Liver (tissue), 9 donors: ENCODE results near the gene WNT5A. TPM values are rescaled to one million over a fixed set of nuclear protein-coding genes. Genes with fewer than 3 reads are reported as not detected.

Experiments
- DNase-seq: peaks from one replicate; pipeline ENCODE4 v3.0.0-alpha.2; 2017; ENCODE audit warnings: low spot score
- H3K27ac ChIP-seq, 2 donors: one replicate each; pipeline ENCODE4 v1.7.0; 2013; ENCODE audit warnings: inconsistent platforms in 2 of 2, low read length in 2 of 2, control low read depth in 1 of 2, low read depth in 1 of 2, mild to moderate bottlenecking in 1 of 2
- H3K27me3 ChIP-seq, 4 donors: one replicate each; pipeline versions ENCODE4 v1.6.1 to v1.7.0; 2013; ENCODE audit warnings: low read length in 3 of 4, inconsistent platforms in 1 of 4, mild to moderate bottlenecking in 1 of 4, moderate library complexity in 1 of 4; ENCODE audit not compliant: control insufficient read depth in 4 of 4, insufficient read depth in 4 of 4
- H3K36me3 ChIP-seq, 4 donors: one replicate each; pipeline versions ENCODE4 v1.6.1 to v1.7.0; 2013; ENCODE audit warnings: low read length in 3 of 4, mild to moderate bottlenecking in 3 of 4, low read depth in 1 of 4, moderate library complexity in 1 of 4; ENCODE audit not compliant: control insufficient read depth in 4 of 4, insufficient read depth in 3 of 4
- H3K4me1 ChIP-seq, 4 donors: one replicate each; pipeline versions ENCODE4 v1.6.1 to v1.7.0; 2013; ENCODE audit warnings: low read length in 3 of 4, mild to moderate bottlenecking in 3 of 4, moderate library complexity in 1 of 4; ENCODE audit not compliant: control insufficient read depth in 4 of 4, insufficient read depth in 4 of 4
- H3K4me3 ChIP-seq, 3 donors: one replicate each; pipeline versions ENCODE4 v1.6.1 to v1.7.0; 2013; ENCODE audit warnings: low read length in 3 of 3, control low read depth in 1 of 3, low read depth in 1 of 3, mild to moderate bottlenecking in 1 of 3
- H3K9ac ChIP-seq, 2 donors: one replicate each; pipeline ENCODE4 v1.7.0; 2013; ENCODE audit warnings: low read length in 2 of 2, mild to moderate bottlenecking in 2 of 2, moderate library complexity in 2 of 2, control low read depth in 1 of 2, low read depth in 1 of 2
- H3K9me3 ChIP-seq, 4 donors: one replicate each; pipeline versions ENCODE4 v1.6.1 to v1.7.0; 2013; ENCODE audit warnings: low read length in 3 of 4; ENCODE audit not compliant: control insufficient read depth in 4 of 4
- EGR1 ChIP-seq, 2 donors: IDR thresholded peaks; 2 replicates each; pipeline ENCODE4 v1.6.1; 2016 to 2018; ENCODE audit warnings: antibody characterized with exemption in 2 of 2, low read depth in 2 of 2
- GABPA ChIP-seq, 2 donors: IDR thresholded peaks in 1 of 2; conservative IDR thresholded peaks in 1 of 2; 2 replicates each; pipeline ENCODE4 v1.6.1; 2016; ENCODE audit warnings: antibody characterized with exemption in 2 of 2, mild to moderate bottlenecking in 1 of 2, moderate library complexity in 1 of 2
- HNF4A ChIP-seq, 2 donors: conservative IDR thresholded peaks; 2 replicates each; pipeline ENCODE4 v1.6.1; 2016; ENCODE audit warnings: antibody characterized with exemption in 2 of 2, mild to moderate bottlenecking in 2 of 2
- JUND ChIP-seq, 2 donors: IDR thresholded peaks; 2 replicates each; pipeline ENCODE4 v1.6.1; 2016; ENCODE audit warnings: antibody characterized with exemption in 2 of 2
- RAD21 ChIP-seq, 2 donors: IDR thresholded peaks; 2 replicates each; pipeline ENCODE4 v1.6.1; 2016; ENCODE audit warnings: antibody characterized with exemption in 2 of 2, mild to moderate bottlenecking in 2 of 2
- REST ChIP-seq: IDR thresholded peaks from 2 replicates; pipeline ENCODE4 v1.6.1; 2016; ENCODE audit warnings: antibody characterized with exemption, mild to moderate bottlenecking
- RXRA ChIP-seq, 2 donors: IDR thresholded peaks; 2 replicates each; pipeline ENCODE4 v1.6.1; 2017 to 2018; ENCODE audit warnings: antibody characterized with exemption in 2 of 2, mild to moderate bottlenecking in 1 of 2
- TAF1 ChIP-seq: conservative IDR thresholded peaks from 2 replicates; pipeline ENCODE4 v1.6.1; 2016; ENCODE audit warnings: antibody characterized with exemption, mild to moderate bottlenecking
- YY1 ChIP-seq: IDR thresholded peaks from 2 replicates; pipeline ENCODE4 v1.6.1; 2016; ENCODE audit warnings: antibody characterized with exemption, mild to moderate bottlenecking
- WGBS: extraction: QIAGEN DNeasy Blood & Tissue Kit; methylation state at CpG from one replicate; pipeline ENCODE4 v1.1.7; 2013; 5-methylcytosine and 5-hydroxymethylcytosine counted together
- polyA plus RNA-seq, 2 donors: library from polyadenylated mRNA; stranded (reverse) in 1 of 2; unstranded in 1 of 2; fragments of 200-250 nt in 1 of 2; fragments of >200 nt in 1 of 2; fragmentation: Nextera tagmentation in 1 of 2; extraction: Ambion mirVana in 1 of 2; gene quantifications; one replicate each; pipeline versions ENCODE4 v1.2.1 to v1.2.3, GENCODE V29; 2013 to 2015
- total RNA-seq, 2 donors: library from RNA; depleted of rRNA; stranded (reverse); fragments of >200 nt; gene quantifications; one replicate each; pipeline ENCODE4 v1.2.3, GENCODE V29; 2014
- TF ChIP-seq, protein P1 (sequence below): fragments of 150-350 bp; IDR thresholded peaks from 2 replicates; pipeline ENCODE4 v1.5.1; 2017; ENCODE audit warnings: improper control_type of control experiment, low read depth, low read length; ENCODE audit not compliant: missing input control
- TF ChIP-seq, protein P2 (sequence below): IDR thresholded peaks from 2 replicates; pipeline ENCODE4 v1.6.1; 2016; ENCODE audit warnings: antibody characterized with exemption
- donor health status: healthy.
- donor health status: healthy.
- donor health status: healthy.
- donor health status: healthy.
- donor health status: healthy.

WNT5A gene
- total and polyA plus RNA-seq, 4 donors, result 0.18 to 1.3 (median 0.66) TPM

DNA sequence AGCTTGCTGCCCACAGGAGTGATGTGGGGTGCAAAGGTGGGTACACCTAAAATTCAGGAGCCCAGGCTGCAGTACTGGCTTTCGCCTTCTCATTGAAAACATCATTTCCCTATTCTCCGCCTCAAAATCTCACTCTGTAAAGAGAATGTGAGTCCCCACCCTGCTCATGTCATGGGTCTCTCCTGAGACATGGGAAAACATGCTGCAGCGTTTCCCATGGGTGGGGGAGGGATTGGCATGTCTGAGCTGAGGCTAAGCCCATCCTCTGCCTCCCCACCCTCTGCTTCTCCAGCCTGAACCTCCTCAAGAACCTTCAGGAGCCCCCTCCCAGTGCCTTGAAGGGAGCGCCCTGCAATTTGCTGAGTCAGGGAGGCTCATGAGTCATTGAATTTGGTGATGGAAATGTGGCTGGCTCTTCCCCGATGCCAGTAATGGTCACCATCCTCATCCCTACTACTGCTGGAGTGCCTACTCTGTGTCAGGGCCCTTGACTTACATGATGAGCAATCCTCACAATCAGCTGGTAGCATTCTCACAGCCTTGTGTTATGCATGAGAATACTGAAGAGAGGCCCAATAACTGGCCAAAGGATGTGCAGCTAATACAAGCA lies 28.8 kb downstream of the WNT5A start:
- 73% methylated on average over 5 of the region's 5 CpGs for WGBS

More for the DNA sequence above, 28.8 kb downstream of the WNT5A start:
- TF ChIP-seq EGR1 (IDR thresholded peaks at IDR 0.05; ENCODE audit: low read depth in 2 of 2), result no peak
- TF ChIP-seq, protein P1, sequence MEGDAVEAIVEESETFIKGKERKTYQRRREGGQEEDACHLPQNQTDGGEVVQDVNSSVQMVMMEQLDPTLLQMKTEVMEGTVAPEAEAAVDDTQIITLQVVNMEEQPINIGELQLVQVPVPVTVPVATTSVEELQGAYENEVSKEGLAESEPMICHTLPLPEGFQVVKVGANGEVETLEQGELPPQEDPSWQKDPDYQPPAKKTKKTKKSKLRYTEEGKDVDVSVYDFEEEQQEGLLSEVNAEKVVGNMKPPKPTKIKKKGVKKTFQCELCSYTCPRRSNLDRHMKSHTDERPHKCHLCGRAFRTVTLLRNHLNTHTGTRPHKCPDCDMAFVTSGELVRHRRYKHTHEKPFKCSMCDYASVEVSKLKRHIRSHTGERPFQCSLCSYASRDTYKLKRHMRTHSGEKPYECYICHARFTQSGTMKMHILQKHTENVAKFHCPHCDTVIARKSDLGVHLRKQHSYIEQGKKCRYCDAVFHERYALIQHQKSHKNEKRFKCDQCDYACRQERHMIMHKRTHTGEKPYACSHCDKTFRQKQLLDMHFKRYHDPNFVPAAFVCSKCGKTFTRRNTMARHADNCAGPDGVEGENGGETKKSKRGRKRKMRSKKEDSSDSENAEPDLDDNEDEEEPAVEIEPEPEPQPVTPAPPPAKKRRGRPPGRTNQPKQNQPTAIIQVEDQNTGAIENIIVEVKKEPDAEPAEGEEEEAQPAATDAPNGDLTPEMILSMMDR, result no peak
- no peak for TF ChIP-seq REST
- no peak for TF ChIP-seq HNF4A (conservative IDR thresholded peaks at IDR 0.05)
- TF ChIP-seq, protein P2, sequence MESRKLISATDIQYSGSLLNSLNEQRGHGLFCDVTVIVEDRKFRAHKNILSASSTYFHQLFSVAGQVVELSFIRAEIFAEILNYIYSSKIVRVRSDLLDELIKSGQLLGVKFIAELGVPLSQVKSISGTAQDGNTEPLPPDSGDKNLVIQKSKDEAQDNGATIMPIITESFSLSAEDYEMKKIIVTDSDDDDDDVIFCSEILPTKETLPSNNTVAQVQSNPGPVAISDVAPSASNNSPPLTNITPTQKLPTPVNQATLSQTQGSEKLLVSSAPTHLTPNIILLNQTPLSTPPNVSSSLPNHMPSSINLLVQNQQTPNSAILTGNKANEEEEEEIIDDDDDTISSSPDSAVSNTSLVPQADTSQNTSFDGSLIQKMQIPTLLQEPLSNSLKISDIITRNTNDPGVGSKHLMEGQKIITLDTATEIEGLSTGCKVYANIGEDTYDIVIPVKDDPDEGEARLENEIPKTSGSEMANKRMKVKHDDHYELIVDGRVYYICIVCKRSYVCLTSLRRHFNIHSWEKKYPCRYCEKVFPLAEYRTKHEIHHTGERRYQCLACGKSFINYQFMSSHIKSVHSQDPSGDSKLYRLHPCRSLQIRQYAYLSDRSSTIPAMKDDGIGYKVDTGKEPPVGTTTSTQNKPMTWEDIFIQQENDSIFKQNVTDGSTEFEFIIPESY, result no peak
- TF ChIP-seq JUND (IDR thresholded peaks at IDR 0.05), result no peak
- TF ChIP-seq TAF1, result no peak
- TF ChIP-seq RAD21 (IDR thresholded peaks at IDR 0.05), result no peak
- no peak for TF ChIP-seq RXRA (IDR thresholded peaks at IDR 0.05)
- no peak for TF ChIP-seq YY1
- TF ChIP-seq GABPA (IDR thresholded peaks at IDR 0.05 in 1 of 2, conservative IDR thresholded peaks at IDR 0.05 in 1 of 2), result no peak
- Histone ChIP-seq H3K9ac (no peak overlapping the region), H3K27me3 (peaks cover 0 to 4% (median 0%) of the 10 kb centered on the region in 4 donors), H3K4me1 (no peaks in the 10 kb centered on the region), H3K27ac (no peak overlapping the region), H3K9me3 (no peaks in the 10 kb centered on the region), H3K36me3 (no peaks in the 10 kb centered on the region), H3K4me3 (no peak overlapping the region)
- DNase-seq, result no peak
